WERI-Rb-1 (cell line): Measurements from ENCODE around the gene LRP1B.
"Not testable (repeated sequence)": the region's sequence is repeated elsewhere in the genome, so short reads cannot be mapped to it uniquely, and the experiment has no call there.

Experiments
- DNase-seq: peaks from one replicate; pipeline ENCODE4 v3.0.0-alpha.2; 2020
- H3K27ac ChIP-seq: fragments of 250-450 bp; sonication (Bioruptor Pico); 2 replicates; pipeline ENCODE4 v1.5.1; 2020; ENCODE audit warnings: mild to moderate bottlenecking, moderate library complexity
- H3K27me3 ChIP-seq: fragments of 250-450 bp; sonication (Bioruptor Pico); 2 replicates; pipeline ENCODE4 v1.5.1; 2021; ENCODE audit warnings: mild to moderate bottlenecking, low read depth, moderate library complexity; ENCODE audit not compliant: insufficient read depth, severe bottlenecking
- H3K36me3 ChIP-seq: fragments of 250-450 bp; sonication (Bioruptor Pico); 2 replicates; pipeline ENCODE4 v1.5.1; 2020; ENCODE audit warnings: mild to moderate bottlenecking, moderate library complexity
- H3K4me3 ChIP-seq: 2 replicates; pipeline ENCODE4 v1.5.1; 2011; ENCODE audit warnings: low read depth, mild to moderate bottlenecking, control low read depth, low read length
- H3K9me3 ChIP-seq: fragments of 250-450 bp; sonication (Bioruptor Pico); 2 replicates; pipeline ENCODE4 v1.5.1; 2021; ENCODE audit warnings: mild to moderate bottlenecking, moderate library complexity; ENCODE audit not compliant: severe bottlenecking
- TF ChIP-seq, protein P1 (sequence below): IDR thresholded peaks from 2 replicates; pipeline ENCODE4 v1.5.1; 2011; ENCODE audit warnings: low read depth, mild to moderate bottlenecking, control low read depth, inconsistent platforms, low read length

Gene LRP1B

DNA sequence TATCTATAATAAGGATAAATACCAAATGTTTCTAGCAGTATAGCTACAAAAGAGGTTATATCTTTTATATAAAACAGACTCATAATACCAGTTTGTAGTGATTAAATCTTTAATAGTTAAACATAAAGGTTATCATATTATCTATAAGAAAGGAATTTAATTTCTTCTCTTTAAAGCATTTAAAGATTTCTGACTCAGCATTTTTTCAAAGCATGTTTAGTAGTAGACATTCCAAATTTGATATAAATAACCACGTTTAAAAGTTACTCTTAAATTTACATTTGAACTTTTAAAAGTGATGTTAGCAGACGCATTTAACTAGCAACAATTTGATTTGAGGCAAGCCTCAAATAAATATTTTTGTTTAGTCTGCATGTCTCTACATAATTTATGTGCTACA lies 1842.6 kb downstream of the LRP1B start:
- Histone ChIP-seq H3K27me3 (no peaks in the 10 kb centered on the region), H3K4me3 (no peak overlapping the region), H3K9me3 (no peaks in the 10 kb centered on the region), H3K36me3 (no peaks in the 10 kb centered on the region), H3K27ac (no peak overlapping the region)
- TF ChIP-seq, protein P1, sequence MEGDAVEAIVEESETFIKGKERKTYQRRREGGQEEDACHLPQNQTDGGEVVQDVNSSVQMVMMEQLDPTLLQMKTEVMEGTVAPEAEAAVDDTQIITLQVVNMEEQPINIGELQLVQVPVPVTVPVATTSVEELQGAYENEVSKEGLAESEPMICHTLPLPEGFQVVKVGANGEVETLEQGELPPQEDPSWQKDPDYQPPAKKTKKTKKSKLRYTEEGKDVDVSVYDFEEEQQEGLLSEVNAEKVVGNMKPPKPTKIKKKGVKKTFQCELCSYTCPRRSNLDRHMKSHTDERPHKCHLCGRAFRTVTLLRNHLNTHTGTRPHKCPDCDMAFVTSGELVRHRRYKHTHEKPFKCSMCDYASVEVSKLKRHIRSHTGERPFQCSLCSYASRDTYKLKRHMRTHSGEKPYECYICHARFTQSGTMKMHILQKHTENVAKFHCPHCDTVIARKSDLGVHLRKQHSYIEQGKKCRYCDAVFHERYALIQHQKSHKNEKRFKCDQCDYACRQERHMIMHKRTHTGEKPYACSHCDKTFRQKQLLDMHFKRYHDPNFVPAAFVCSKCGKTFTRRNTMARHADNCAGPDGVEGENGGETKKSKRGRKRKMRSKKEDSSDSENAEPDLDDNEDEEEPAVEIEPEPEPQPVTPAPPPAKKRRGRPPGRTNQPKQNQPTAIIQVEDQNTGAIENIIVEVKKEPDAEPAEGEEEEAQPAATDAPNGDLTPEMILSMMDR, result no peak
- DNase-seq, result no peak

DNA sequence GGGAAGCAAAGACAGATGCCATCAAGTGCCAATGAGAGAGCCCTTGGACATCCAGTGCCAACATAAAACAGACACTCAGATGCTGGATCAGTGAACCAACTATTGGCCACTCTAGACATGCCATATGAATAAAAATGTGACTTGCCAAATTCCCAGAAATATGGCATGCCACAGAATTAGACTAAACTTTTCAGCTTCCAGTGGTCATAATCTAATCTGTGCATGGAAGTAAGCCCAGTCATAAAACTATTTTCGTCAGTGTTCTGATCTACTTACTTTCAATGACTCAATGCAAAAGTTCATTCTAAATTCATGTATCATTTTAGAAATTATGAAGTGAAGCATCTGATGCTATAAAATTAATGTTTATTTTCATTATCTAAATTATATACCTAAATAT lies 1844.4 kb downstream of the LRP1B start:
- Histone ChIP-seq H3K27me3 (no peaks in the 10 kb centered on the region), H3K27ac (no peak overlapping the region), H3K4me3 (no peak overlapping the region), H3K36me3 (no peaks in the 10 kb centered on the region), H3K9me3 (no peaks in the 10 kb centered on the region)
- TF ChIP-seq, protein P1, result no peak
- no peak for DNase-seq

DNA sequence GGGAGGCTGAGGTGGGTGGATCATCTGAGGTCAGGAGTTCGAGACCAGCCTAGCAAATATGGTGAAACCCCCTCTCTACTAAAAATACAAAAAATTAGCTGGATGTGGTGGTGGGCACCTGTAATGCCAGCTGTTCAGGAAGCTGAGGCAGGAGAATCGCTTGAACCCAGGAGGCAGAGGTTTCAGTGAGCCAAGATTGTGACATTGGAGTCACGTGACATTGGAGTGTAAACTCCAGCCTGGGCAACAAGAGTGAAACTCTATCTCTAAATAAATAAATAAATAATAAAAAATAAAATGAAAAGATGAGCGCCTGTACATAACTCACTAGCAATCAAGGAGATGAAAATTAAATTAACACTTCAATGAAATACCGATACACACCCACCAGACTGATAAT lies 1853.5 kb downstream of the LRP1B start:
- not testable (repeated sequence) for H3K27me3 ChIP-seq, H3K4me3 ChIP-seq, H3K27ac ChIP-seq, DNase-seq, H3K9me3 ChIP-seq, H3K36me3 ChIP-seq

DNA sequence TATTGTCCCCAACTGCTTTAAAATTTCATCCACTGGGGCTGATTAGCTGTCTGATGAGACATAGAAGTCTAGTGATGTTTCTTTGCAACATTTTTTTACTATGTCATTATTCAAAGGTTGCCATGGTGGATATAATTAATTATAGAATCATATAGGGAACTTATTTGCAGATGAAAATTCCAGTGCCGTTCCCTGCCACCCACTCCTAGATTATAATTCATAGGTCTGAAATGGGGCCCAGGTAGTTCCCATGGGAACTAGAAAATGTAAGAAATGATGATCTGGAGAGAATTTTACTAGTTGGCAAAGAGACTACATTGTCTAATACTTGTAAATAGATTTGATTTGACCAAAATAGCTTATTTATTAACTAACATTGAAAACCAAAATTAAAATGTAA lies 1854.2 kb downstream of the LRP1B start:
- no peak for DNase-seq
- no peak overlapping the region for H3K4me3 ChIP-seq
- no peaks in the 10 kb centered on the region for H3K9me3 ChIP-seq
- H3K27ac ChIP-seq, result no peak overlapping the region
- H3K36me3 ChIP-seq, result no peaks in the 10 kb centered on the region
- no peaks in the 10 kb centered on the region for H3K27me3 ChIP-seq
- TF ChIP-seq, protein P1, result no peak

DNA sequence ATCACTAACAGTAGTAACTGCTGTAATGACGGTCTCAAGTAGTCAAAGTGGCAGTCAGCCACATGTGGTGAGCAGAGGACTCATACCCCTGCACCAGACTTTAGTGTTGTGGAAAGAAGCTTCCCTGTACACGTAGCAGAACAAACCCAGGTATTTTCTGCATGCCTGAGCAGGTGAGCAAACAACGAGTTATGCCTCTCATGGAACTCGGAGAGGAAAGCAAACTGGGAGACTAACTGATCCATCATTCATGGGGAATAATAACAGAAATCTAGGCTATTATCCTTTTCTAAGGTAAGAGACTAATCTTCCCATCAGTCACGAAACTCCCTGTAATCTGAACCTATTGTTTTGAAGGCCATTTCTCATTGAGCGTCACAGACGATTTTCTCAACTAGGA lies 1855.4 kb downstream of the LRP1B start:
- Histone ChIP-seq H3K36me3 (no peaks in the 10 kb centered on the region), H3K9me3 (no peaks in the 10 kb centered on the region), H3K27ac (no peak overlapping the region), H3K27me3 (no peaks in the 10 kb centered on the region), H3K4me3 (no peak overlapping the region)
- TF ChIP-seq, protein P1, result no peak
- DNase-seq, result no peak

DNA sequence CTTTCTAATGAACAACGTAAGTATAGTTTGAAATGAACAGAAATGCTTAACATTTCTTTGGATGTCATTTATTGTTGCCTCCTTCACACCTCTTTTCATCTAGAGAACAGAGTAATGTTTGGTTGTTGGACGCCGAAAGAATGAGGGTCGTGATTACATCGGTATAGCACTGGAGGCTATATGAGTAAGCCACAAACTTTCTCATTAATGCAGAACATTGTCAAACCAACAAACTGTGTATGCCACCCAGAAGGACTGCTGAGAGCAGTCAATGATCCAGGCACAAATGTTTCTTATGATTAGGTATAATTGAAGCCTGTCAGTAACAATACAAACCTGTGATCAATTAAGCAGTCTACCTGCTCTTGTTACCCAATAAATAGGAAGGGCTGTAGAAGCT lies 1855.9 kb downstream of the LRP1B start:
- Histone ChIP-seq H3K9me3 (no peaks in the 10 kb centered on the region), H3K27ac (no peak overlapping the region), H3K4me3 (no peak overlapping the region), H3K27me3 (no peaks in the 10 kb centered on the region), H3K36me3 (no peaks in the 10 kb centered on the region)
- TF ChIP-seq, protein P1, result no peak
- no peak for DNase-seq
